Esophagus squamous epithelium (tissue), 4 donors: ENCODE data around the gene RPS23.
"Not testable (repeated sequence)": the region's sequence is repeated elsewhere in the genome, so short reads cannot be mapped to it uniquely, and the experiment has no call there.

Source experiments
- CTCF ChIP-seq, 6 experiments: fragments of 450-650 bp in 4 of 6; fragments of 200-600 bp in 2 of 6; sonication (generic) in 2 of 6; IDR thresholded peaks; one replicate each; pipeline ENCODE4 v1.5.1; 2016 to 2019; ENCODE audit warnings: antibody characterized with exemption in 6 of 6, mild to moderate bottlenecking in 4 of 6, moderate library complexity in 4 of 6
- POLR2A ChIP-seq, 4 donors: fragments of 450-650 bp; IDR thresholded peaks; one replicate each; pipeline ENCODE4 v1.6.1; 2017; ENCODE audit warnings: antibody characterized with exemption in 4 of 4, mild to moderate bottlenecking in 4 of 4, moderate library complexity in 3 of 4

GRCh38 chr5:82267297-82267933, 10.7 kb downstream of the RPS23 start:
- not testable (repeated sequence) for TF ChIP-seq CTCF, POLR2A (IDR thresholded peaks at IDR 0.05)
